CD1c-positive myeloid dendritic cell (primary cell): ENCODE data around the gene CEPT1.

Source experiments
- DNase-seq: peaks from one replicate; pipeline ENCODE4 v3.0.0-alpha.2; 2016; ENCODE audit errors: extremely low spot score

Gene CEPT1

DNA sequence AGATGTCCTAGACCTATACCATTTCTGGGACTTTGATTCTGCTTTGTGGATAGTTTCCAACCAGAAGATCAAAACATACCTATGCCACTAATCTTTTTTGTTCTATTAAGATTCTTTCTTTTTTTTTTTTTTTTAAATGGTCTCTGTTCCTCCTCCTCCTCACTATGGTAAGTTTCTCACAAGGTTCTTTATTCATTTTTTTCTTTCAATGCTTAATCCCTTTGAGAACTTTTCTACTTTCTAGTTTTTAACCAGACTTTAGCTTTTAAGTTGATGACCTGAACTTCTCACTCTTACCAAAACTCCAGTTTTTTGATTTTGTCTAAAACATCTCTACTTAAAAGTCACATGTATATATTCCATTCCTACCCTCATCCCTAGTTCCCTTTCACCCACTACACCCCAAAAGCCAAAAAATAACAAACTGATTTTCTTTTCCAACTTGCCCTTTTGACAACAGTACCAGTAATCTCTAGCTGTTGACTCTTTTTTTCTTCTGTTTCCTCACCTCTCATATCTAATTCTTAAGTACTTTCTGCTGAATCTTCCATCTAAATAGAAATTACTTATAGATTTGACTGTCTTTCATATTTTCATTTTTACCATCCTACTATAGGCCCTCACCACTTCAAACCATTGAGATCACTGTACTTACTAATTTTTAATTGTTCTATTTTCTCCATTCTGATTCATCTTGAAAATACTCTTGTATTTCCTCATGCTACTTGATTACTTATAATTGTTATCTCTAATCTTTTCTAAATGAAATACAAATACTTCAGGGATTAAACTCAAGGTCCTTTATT lies 6.1 kb downstream of the CEPT1 start:
- DNase-seq: no peak

DNA sequence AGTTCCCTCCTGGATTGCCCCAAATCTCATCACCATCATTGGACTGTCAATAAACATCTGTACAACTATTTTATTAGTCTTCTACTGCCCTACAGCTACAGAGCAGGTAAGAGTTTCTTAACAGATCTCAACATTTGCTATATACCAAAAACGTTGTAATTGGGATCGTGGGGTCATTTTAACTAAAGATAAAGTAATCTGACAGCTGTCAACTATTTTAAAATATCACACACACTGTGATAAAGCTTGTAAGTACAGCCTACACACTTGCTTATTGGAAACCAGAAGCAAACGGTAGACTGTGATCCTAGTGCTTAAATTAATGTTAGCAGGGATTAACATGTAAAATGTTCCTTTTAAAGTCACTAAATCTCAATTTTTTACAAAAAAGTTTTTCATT lies 7.9 kb downstream of the CEPT1 start:
- DNase-seq: no peak

DNA sequence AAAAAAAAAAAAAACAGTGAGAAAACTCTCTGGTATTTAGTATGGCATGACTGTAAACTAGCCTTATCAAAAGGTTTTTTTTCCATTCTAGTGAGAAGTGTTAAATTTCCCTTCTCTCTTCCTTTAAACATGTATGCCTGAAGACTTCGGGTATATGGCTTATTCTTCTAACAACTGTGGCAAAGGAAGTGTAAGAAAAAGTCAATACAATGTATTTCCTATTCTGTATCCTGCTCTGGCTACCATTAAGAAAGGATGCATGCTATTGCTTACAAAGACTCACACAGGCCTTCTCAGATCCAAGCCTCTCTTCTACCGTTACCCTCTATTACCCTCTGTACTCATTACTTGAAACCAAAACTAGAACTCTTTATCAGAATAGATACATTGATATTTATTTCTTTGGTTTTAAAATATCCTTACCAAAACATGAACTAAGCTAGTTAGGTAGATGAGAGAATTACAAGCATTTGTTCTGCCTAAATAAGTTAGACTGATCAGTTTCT lies 8.4 kb downstream of the CEPT1 start:
- DNase-seq: no peak

- DNase-seq: no peak
Measured at GRCh38 chr1:111151838-111152237, 11.8 kb downstream of the CEPT1 start.

DNA sequence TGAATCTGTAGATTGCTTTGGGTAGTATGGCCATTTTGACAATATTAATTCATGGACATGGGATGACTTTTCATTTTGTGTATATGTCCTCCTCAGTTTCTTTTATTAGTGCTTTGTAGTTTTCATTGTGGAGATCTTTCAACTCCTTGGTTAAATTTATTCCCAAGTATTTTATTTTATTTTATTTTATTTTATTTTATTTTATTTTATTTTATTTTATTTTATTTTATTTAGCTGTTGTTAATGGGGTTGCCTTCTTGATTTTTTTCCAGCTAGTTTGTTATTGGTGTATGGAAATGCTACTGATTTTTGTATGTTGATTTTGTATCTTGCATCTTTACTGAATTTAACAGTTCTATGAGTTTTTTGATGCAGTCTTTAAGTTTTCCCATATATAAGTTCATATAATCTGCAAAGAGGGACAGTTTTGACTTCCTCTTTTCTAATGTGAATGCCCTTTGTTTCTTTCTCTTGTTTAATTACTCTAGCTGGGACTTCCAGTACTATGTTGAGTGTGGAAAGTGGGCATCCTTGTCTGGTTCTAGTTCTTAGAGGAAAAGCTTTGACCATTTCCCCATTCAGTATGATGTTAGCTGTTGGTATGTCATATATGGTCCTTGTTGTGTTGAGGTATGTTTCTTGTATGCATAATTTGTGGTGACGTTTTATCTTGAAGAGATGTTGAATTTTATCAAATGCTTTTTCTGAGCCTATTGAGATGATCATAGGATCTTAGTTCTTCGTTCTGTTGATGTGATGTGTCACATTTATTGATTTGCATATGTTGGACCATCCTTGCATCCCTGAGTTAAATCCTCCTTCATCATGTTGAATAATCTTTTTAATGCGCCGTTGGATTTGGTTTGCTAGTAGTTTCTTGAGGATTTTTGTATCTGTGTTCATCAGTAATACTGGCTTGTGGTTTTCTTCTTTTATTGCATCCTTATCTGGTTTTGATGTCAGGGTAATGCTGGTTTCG lies 14.3 kb downstream of the CEPT1 start:
- no peak for DNase-seq

- no peak for DNase-seq
Measured at GRCh38 chr1:111157431-111157830, 17.4 kb downstream of the CEPT1 start.

DNA sequence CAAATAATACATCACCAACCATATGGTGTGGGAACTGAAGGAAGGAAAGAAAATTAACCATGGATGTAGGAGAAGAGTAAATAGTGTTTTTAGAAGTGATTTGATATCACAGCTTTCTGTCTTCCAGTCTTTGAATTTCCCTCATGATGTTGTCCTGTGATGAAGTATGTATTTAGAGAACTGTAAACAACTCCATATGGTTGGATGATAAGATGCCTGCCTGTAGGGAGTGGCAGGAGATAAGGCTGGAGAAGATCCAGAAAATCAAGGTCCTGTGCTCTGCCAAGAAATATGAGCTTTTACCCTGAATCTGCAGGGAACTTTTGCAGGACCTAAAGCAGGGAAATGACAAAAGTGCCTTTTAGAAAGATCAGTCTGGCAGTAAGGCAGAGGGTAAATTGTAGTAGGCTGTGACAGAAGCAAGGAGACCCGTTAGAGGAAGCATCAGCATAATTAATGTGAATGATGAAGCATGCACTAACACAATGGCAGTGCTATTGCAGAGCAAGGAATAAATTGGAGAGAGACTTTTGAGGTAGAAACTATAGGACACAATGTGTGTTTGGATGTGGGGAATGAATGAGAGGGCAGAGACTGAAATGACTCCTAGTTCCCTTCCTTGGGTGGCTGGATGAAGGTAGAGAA lies 21.9 kb downstream of the CEPT1 start:
- no peak for DNase-seq

DNA sequence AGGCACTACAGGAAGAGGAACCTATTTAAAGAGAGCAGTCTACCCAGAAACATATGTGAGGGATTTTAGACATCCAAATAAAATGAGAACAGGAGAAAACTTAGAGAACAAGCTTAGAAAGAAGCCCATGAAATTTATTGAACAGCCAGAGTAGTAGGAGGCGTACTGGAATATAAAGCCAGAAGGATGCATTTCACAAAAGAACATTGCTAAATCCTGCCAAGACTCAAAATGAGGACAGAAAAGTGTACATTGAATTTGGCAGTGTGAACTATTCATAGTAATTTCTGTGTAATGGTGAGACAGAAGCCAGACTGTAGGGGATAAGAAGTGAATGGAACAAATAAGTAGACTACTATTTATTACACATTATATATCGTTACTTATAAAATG lies 22.5 kb downstream of the CEPT1 start:
- no peak for DNase-seq

- no peak for DNase-seq
Measured at GRCh38 chr1:111163363-111163762, 23.3 kb downstream of the CEPT1 start.

DNA sequence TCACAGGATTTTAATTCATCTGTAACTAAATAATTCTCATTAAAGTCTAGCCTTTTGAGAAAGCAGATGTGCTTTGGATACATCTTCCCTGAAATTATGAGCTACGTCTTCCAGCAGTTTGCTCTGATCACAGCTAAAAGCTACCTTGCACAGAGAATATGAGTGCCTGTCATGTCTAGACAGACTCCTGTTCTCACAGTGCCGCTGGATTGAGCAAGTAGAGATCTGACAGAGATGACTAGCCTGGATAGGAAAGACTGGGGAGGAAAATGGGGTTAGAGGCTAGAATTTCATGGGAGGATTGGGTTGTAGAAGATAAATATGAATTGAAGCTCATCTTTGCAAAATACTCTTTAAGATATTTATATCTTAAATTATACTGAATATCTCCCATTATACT lies 24.1 kb downstream of the CEPT1 start:
- DNase-seq: no peak

DNA sequence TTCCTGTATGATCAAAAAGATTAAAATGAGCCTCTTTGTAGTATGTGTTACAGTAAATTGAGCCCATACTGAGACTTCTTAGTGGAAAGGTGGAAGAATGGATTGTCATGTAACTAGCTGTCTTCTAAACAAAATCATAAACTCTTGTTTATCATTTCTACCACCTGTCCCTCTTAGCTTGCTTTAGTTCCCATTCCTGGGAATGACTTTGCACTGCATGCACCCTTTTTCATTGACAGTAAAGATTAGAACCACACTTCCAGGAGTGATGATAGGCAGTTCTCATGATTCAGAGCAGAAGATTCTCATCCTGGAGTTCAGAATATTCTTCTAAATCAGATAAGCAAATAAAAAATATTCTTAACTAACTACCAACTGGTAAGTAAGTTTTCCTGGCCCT lies 32.4 kb downstream of the CEPT1 start:
- no peak for DNase-seq

DNA sequence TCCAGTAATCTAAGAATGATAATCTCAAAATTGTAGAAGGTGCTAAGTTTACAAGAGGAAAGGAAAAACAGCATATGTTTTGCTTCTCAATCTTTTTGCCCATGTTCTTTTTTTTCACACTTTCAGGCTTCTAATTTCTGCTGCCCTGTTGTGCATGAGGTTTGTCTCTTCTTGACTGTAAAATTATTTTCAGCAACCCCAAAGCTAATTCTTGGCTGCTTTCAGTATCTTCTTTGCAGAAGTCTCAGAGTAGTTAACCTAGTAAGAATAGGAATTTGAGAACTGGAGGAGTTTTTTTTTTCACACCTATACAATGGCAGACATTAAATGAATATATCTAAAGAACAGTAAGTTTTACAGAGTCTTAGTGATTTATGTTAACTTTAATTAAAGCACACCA lies 34.0 kb downstream of the CEPT1 start:
- no peak for DNase-seq

- DNase-seq: no peak
Measured at GRCh38 chr1:111175349-111175748, 35.3 kb downstream of the CEPT1 start.

DNA sequence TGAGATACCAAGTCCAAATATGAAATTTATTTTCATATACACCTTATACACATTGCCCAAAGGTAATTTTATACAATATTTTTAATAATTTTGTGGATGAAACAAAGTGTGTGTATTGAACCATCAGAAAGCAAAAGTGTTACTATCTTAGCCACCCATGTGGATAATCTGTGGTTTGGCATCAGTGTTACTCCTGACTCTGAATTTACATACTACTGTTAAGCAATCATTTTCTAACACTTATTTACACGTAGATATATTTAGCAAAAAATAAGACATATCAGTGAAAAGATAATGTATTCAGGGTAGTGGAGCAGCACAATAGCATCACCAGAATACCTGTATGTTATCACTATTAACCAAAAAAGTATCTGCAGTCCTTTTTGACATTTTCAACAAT lies 36.7 kb downstream of the CEPT1 start:
- no peak for DNase-seq

DNA sequence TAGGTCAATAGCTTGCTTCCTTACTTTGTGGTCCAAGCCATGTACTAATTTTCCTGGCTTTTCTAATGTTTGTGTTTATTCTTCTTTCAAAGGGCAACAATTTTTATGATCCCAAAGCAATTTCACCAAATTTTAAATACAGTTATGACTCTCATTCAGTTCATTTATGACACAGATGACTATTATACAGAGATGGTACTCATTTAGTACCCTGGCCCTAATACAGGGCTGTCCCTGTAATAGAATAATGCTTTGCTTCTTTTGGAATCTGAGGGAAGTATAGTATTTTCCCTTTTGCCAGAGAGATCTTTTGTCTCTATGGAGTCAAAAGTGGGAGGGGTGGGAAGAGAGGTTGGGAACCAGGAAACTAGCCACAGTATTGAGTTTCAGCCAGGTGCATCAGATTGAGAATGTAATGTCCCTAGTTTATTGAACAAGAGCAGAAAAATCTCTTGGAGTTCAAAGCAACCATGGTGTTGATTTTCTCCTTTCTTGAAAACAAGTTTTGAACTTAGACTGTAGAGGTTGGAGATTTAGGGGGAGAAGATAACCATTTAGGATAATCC lies 40.0 kb downstream of the CEPT1 start:
- DNase-seq: no peak

DNA sequence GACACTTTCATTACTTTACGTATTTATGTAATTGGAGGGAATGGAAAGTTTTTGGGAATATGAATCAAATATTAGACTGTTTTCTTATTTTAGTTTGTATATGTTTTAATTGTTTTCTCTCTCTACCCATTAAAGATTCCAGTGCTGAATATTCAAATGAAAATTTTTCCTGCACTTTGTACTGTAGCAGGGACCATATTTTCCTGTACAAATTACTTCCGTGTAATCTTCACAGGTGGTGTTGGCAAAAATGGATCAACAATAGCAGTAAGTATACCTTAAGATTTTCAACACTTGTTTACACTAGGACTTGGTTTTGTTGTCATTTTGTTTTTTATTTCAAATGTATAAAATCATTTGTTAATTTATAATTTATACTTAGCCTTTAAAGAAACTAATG lies 42.0 kb downstream of the CEPT1 start:
- DNase-seq: no peak

DNA sequence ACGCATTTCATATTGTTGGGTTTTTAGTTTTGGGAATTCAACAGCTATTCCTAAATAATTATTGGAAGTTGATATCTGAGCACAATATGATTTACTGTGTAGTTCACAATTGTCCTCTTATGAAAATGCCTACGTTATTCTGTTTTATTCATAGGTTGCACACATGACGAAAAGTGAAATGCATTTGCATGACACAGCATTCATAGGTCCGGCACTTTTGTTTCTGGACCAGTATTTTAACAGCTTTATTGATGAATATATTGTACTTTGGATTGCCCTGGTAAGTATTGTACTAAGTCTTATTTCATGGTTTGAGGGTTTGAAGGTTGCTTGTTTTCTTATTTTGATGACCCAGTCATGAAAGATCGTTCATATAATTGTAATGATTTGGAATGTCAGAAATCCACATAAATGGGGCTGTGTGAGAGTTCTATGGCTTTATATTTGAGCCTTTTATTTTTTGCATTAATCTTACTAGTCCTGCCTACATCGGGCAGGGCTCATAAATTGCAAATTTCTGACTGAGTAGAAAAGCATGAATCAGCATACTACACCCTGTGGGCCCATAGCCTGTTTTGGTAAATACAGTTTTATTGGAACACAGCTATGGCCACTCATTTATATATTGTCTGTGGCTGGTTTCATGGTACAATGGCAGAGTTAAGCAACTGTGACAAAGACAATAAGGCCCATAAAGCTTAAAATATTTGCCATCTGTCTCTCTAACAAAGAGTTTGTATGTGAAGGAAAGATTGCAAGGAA lies 43.5 kb downstream of the CEPT1 start:
- no peak for DNase-seq

GRCh38 chr1:111184663-111185062 lies 44.6 kb downstream of the CEPT1 start:
- DNase-seq: peak; percentile 53

DNA sequence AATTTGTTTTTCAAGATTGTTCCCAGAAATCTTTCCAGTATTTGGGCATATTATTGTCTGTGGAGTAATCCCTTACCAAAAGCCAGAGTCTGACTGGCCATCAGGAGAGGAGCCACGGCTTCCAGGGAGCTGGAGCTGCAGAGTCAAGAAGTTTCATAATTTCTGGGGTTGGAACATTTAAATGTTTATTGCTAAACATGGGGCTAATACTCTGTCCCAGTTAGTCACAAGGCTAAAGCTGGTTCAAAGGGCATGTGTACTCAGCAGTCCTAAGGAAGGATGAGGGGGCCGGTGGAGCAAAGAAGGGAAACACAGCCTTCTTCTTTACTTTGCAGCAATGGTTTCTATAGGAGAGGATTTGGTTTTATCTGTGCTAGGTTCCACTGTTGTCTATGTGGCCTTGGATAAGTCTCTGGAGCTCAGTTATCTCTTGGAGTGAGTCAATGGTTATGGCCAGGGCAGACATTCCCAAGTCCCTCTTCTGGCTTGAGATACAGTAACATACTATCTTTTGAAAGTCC lies 51.0 kb downstream of the CEPT1 start:
- peak; percentile 55 for DNase-seq

GRCh38 chr1:111191496-111191895 lies 51.5 kb downstream of the CEPT1 start:
- DNase-seq: no peak

DNA sequence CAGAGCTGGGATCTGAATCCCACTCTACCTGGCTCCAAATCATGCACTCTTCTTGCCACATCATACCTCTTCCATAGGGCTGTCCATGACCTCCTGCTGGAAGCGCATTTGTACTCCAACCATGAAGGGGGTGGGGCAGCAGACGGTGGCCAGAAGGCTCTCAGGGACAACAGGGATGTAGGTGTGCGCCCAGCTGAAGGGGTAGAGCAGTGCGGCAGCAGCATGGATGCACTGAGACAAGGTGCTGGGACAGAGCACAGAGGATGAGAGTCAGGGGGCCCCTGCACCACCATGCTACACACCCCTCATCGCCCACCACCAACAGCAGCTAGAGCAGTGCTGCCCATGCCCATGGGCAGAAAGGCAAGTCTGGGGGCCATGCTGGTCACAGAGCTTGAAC lies 52.1 kb downstream of the CEPT1 start:
- DNase-seq: no peak
